ENCODE results near the gene ATG4B. TPM values are rescaled to one million over a fixed set of nuclear protein-coding genes. Genes with fewer than 3 reads are reported as not detected.
"Not testable (repeated sequence)": the region's sequence is repeated elsewhere in the genome, so short reads cannot be mapped to it uniquely, and the experiment has no call there.

ATG4B gene
- total RNA-seq, 1 donor from 2014 or later, result 120 TPM

DNA sequence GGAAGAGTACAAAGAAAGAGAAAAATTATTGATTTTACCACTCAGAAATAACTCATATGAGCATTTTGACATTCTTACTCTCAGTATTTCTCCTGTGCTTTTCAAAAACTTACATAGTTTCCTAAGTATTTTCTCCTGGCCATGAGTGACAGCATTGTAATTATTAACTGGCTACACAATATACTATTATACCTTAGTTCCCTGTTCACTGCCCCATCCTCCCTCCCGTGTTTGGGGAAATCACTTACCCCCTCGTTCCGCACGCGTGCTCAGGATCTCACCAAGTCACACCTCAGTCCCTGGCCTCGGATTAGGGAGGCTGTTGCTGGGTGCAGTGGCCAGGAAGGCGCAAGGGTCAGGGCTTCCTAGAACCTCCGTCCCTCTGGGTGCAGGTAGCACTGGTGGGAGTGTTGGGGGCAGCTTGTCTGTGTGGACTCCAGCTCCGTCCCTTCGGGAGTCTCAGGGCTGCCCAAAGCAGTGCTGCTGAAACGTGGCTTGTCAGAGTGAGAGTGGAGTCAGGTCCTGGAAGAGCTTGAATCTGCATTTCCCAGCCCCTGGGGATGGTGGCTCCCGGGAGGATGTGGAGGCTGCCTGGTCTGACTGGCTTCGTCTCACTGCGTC is 23.2 kb downstream of the ATG4B start:
- DNase-seq (ENCODE audit: low read depth), result no peak
- Histone ChIP-seq H3K36me3 (ENCODE audit: control insufficient read depth, insufficient read depth, low read length) (peaks cover 5% of the 10 kb centered on the region), H3K27me3 (ENCODE audit: control insufficient read depth, insufficient read depth, low read length) (no peaks in the 10 kb centered on the region), H3K4me3 (ENCODE audit: low read depth, low read length) (no peak overlapping the region)
- no peak for TF ChIP-seq CTCF (IDR thresholded peaks at IDR 0.05; ENCODE audit: insufficient read depth, low read length, poor library complexity, severe bottlenecking)

DNA sequence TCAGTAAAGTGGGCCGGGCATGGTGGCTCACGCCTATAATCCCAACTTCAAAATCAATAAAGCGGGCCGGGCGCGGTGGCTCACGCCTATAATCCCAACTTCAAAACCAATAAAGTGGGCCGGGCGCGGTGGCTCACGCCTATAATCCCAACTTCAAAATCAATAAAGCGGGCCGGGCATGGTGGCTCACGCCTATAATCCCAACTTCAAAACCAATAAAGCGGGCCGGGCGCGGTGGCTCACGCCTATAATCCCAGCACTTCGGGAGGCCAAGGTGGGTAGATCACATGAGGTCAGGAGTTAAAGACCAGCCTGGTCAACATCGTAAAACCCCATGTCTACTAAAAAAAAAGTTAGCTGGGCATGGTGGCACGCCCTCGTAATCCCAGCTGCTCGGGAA is 25.2 kb downstream of the ATG4B start:
- not testable (repeated sequence) for H3K27me3 ChIP-seq (ENCODE audit: control insufficient read depth, insufficient read depth, low read length); H3K36me3 ChIP-seq (ENCODE audit: control insufficient read depth, insufficient read depth, low read length); H3K4me3 ChIP-seq (ENCODE audit: low read depth, low read length); DNase-seq (ENCODE audit: low read depth)

- TF ChIP-seq CTCF (IDR thresholded peaks at IDR 0.05; ENCODE audit: insufficient read depth, low read length, poor library complexity, severe bottlenecking), result no peak
These were observed 28.4 kb downstream of the ATG4B start for GRCh38 chr2:241665731-241666440.

DNA sequence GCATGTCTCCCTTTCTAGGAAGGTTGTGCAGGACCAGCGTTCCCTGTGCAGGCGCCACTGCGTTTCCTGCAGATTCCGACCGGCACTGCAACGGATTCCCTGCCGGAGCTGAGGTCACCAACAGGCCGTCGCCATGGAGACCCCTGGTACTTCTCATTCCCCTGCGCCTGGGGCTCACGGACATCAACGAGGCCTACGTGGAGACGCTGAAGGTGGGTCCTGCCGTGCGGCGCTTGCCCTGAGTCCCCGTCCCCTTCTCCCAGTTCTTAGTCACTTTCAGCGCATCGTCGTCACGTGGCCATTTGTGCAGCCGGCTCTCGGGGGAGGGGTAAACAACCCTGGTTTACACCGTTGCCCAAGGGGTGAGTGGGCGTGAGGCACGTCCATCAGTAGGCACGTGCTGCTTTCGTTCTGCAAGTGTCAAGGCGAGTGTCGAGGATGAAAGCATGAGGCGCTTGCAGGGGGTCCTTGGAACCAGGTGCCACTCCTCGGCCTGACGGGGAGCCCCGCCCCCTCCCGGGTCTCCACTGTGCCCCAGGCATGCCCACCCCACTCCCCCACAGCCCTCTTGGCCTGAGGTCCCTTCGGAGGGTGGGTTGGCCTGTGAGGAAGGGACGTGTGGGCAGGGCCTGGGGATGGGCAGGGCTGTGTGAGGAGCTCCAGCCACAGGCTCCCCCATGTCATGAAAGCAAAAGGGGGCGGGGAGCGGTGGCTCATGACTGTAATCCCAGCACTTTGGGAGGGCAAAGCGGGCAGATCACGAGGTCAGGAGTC is 29.3 kb downstream of the ATG4B start:
- no peaks in the 10 kb centered on the region for H3K27me3 ChIP-seq (ENCODE audit: control insufficient read depth, insufficient read depth, low read length)
- no peak overlapping the region for H3K4me3 ChIP-seq (ENCODE audit: low read depth, low read length)
- H3K36me3 ChIP-seq (ENCODE audit: control insufficient read depth, insufficient read depth, low read length), result peaks cover 2% of the 10 kb centered on the region
- no peak for DNase-seq (ENCODE audit: low read depth)
- TF ChIP-seq CTCF (IDR thresholded peaks at IDR 0.05; ENCODE audit: insufficient read depth, low read length, poor library complexity, severe bottlenecking), result no peak

More at GRCh38 chr2:241665731-241666440, 28.4 kb downstream of the ATG4B start:
- no peaks in the 10 kb centered on the region for H3K27me3 ChIP-seq (ENCODE audit: control insufficient read depth, insufficient read depth, low read length)
- no peak overlapping the region for H3K4me3 ChIP-seq (ENCODE audit: low read depth, low read length)
- peaks cover 2% of the 10 kb centered on the region for H3K36me3 ChIP-seq (ENCODE audit: control insufficient read depth, insufficient read depth, low read length)
- no peak for DNase-seq (ENCODE audit: low read depth)

DNA sequence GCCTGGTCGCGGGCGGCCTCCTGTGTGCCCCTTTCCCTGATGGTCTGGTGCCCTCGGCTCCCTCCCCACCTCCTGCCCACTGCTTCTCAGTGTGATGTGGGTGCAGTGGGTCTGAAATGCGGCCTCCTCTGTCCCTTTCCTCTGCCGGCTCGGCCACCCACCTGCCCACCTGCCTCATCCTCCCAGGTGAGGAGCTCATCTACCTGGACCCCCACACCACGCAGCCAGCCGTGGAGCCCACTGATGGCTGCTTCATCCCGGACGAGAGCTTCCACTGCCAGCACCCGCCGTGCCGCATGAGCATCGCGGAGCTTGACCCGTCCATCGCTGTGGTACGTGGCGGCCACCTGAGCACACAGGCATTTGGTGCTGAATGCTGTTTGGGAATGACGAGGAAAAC is 30.9 kb downstream of the ATG4B start:
- H3K4me3 ChIP-seq (ENCODE audit: low read depth, low read length), result no peak overlapping the region
- H3K27me3 ChIP-seq (ENCODE audit: control insufficient read depth, insufficient read depth, low read length), result no peaks in the 10 kb centered on the region
- DNase-seq (ENCODE audit: low read depth), result no peak
- TF ChIP-seq CTCF (IDR thresholded peaks at IDR 0.05; ENCODE audit: insufficient read depth, low read length, poor library complexity, severe bottlenecking), result no peak
- peaks cover 2% of the 10 kb centered on the region for H3K36me3 ChIP-seq (ENCODE audit: control insufficient read depth, insufficient read depth, low read length)

DNA sequence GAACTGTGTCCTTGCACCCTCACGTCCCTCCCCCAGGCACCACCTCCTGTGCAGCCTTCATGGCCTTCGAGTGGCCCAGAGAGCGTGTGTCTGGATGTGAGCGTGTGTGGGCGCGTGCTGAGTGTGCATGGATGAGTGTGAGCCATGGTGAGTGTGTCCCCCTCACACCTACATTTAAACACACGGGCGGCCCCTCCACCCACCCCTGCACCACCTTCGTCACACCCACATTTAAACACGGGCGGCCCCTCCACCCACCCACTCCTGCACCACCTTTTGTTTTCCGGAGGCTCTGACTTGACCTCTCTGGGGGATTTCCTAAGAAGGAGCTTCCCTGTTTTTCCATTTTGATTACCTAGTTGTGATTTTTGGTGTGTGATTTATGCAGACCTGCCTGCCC is 31.3 kb downstream of the ATG4B start:
- no peak for TF ChIP-seq CTCF (IDR thresholded peaks at IDR 0.05; ENCODE audit: insufficient read depth, low read length, poor library complexity, severe bottlenecking)
- no peak overlapping the region for H3K4me3 ChIP-seq (ENCODE audit: low read depth, low read length)
- DNase-seq (ENCODE audit: low read depth), result no peak
- H3K36me3 ChIP-seq (ENCODE audit: control insufficient read depth, insufficient read depth, low read length), result peaks cover 2% of the 10 kb centered on the region
- no peaks in the 10 kb centered on the region for H3K27me3 ChIP-seq (ENCODE audit: control insufficient read depth, insufficient read depth, low read length)
